ENCODE data around the gene ATP6V0A1. TPM values are rescaled to one million over a fixed set of nuclear protein-coding genes. Genes with fewer than 3 reads are reported as not detected.
"Not testable (repeated sequence)": the region's sequence is repeated elsewhere in the genome, so short reads cannot be mapped to it uniquely, and the experiment has no call there.

Gene ATP6V0A1
- total RNA-seq, 2 donors from 2014 or later, result 77.6 to 93.0 TPM

GRCh38 chr17:42536048-42536371 is 77.3 kb downstream of the ATP6V0A1 start, which contains the start of gene NAGLU:
Gene NAGLU (plus strand): TSS chr17:42536241. CDS start chr17:42536273, 32 bp downstream.
- Histone ChIP-seq H3K36me3 (no peaks in the 10 kb centered on the region), H3K9ac (ENCODE audit: low read depth in 2 of 2, low read length in 2 of 2) (peak within 1 kb of the TSS; percentile 82 to 89), H3K4me1 (peaks cover 7% of the 10 kb centered on the region), H3K4me3 (peak within 1 kb of the TSS; percentile 67), H3K9me3 (no peaks in the 10 kb centered on the region), H3K27me3 (no peaks in the 10 kb centered on the region), H3K27ac (peak within 1 kb of the TSS; percentile 66)
- TF ChIP-seq CTCF (IDR thresholded peaks at IDR 0.05), result no peak
- intact Hi-C loops (cut with DNase I), result no loop called here
- DNase-seq, result peak; percentile 98

GRCh38 chr17:42536372-42537155 is 77.9 kb downstream of the ATP6V0A1 start:
- DNase-seq, result peak; percentile 90
- Histone ChIP-seq H3K4me3 (peak overlapping the region; percentile 67), H3K27me3 (no peaks in the 10 kb centered on the region), H3K27ac (peak overlapping the region; percentile 66), H3K9me3 (no peaks in the 10 kb centered on the region), H3K4me1 (peaks cover 10% of the 10 kb centered on the region), H3K9ac (ENCODE audit: low read depth in 2 of 2, low read length in 2 of 2) (peak overlapping the region; percentile 82 to 89), H3K36me3 (no peaks in the 10 kb centered on the region)
- intact Hi-C loops (cut with DNase I), result no loop called here
- no peak for TF ChIP-seq CTCF (IDR thresholded peaks at IDR 0.05)

GRCh38 chr17:42537156-42537805 is 78.6 kb downstream of the ATP6V0A1 start:
- peak overlapping the region; percentile 67 for H3K4me3 ChIP-seq
- peak overlapping the region; percentile 66 for H3K27ac ChIP-seq
- no peaks in the 10 kb centered on the region for H3K9me3 ChIP-seq
- TF ChIP-seq CTCF (IDR thresholded peaks at IDR 0.05), result no peak
- peak overlapping the region; percentile 82 to 89 for H3K9ac ChIP-seq (ENCODE audit: low read depth in 2 of 2, low read length in 2 of 2)
- intact Hi-C loops (cut with DNase I), result no loop called here
- H3K4me1 ChIP-seq, result peaks cover 17% of the 10 kb centered on the region
- no peaks in the 10 kb centered on the region for H3K27me3 ChIP-seq
- no peaks in the 10 kb centered on the region for H3K36me3 ChIP-seq
- no peak for DNase-seq

- Histone ChIP-seq H3K9me3 (no peaks in the 10 kb centered on the region), H3K9ac (ENCODE audit: low read depth in 2 of 2, low read length in 2 of 2) (no peak overlapping the region), H3K4me1 (peaks cover 18% of the 10 kb centered on the region), H3K27me3 (no peaks in the 10 kb centered on the region), H3K36me3 (no peaks in the 10 kb centered on the region), H3K4me3 (no peak overlapping the region), H3K27ac (no peak overlapping the region)
- no peak for DNase-seq
- no peak for TF ChIP-seq CTCF (IDR thresholded peaks at IDR 0.05)
- intact Hi-C loops (cut with DNase I), result no loop called here
These were observed 79.3 kb downstream of the ATP6V0A1 start for GRCh38 chr17:42537826-42538451.

- no peak for DNase-seq
- H3K36me3 ChIP-seq, result no peaks in the 10 kb centered on the region
- no peak for TF ChIP-seq CTCF (IDR thresholded peaks at IDR 0.05)
- H3K27me3 ChIP-seq, result no peaks in the 10 kb centered on the region
- no peaks in the 10 kb centered on the region for H3K9me3 ChIP-seq
- peaks cover 18% of the 10 kb centered on the region for H3K4me1 ChIP-seq
- no peak overlapping the region for H3K9ac ChIP-seq (ENCODE audit: low read depth in 2 of 2, low read length in 2 of 2)
- intact Hi-C loops (cut with DNase I), result no loop called here
- no peak overlapping the region for H3K27ac ChIP-seq
- no peak overlapping the region for H3K4me3 ChIP-seq
These were observed 79.8 kb downstream of the ATP6V0A1 start for GRCh38 chr17:42538482-42538881.

GRCh38 chr17:42540558-42540957 is 81.9 kb downstream of the ATP6V0A1 start:
- peak overlapping the region in 1 of 2 donors; percentile 55 for H3K9ac ChIP-seq (ENCODE audit: low read depth in 2 of 2, low read length in 2 of 2)
- peak overlapping the region; percentile 72 for H3K27ac ChIP-seq
- H3K27me3 ChIP-seq; H3K9me3 ChIP-seq; H3K36me3 ChIP-seq; intact Hi-C loops (cut with DNase I); H3K4me3 ChIP-seq; DNase-seq: not testable (repeated sequence)
- peaks cover 18% of the 10 kb centered on the region for H3K4me1 ChIP-seq

All from colonic mucosa (tissue), 4 donors.